DND-41 (cell line): ENCODE results near the gene SMOC2.

Source experiments
- ATAC-seq: fragments of 200-7000 bp; cut with Tn5 transposase; 3 replicates; pipeline ENCODE4 v1.9.1; 2021; ENCODE audit warnings: low read depth; ENCODE audit not compliant: insufficient read depth
- DNase-seq: peaks from one replicate; pipeline ENCODE4 v3.0.0-alpha.2; 2020
- H2AFZ ChIP-seq: 2 replicates; pipeline ENCODE4 v1.6.0; 2012; ENCODE audit warnings: low read depth, low read length
- H3K27ac ChIP-seq: 2 replicates; pipeline ENCODE4 v1.5.1; 2012; ENCODE audit warnings: low read length, inconsistent platforms
- H3K27me3 ChIP-seq: fragments of 200-600 bp; sonication (generic); 2 replicates; pipeline ENCODE4 v1.6.0; 2012; ENCODE audit warnings: low read length, mild to moderate bottlenecking, inconsistent platforms; ENCODE audit not compliant: insufficient read depth, poor library complexity
- H3K36me3 ChIP-seq: 2 replicates; pipeline ENCODE4 v1.5.1; 2012; ENCODE audit warnings: low read length, inconsistent platforms; ENCODE audit not compliant: insufficient read depth
- H3K4me1 ChIP-seq: 2 replicates; pipeline ENCODE4 v1.5.1; 2012; ENCODE audit warnings: mild to moderate bottlenecking, low read length; ENCODE audit not compliant: insufficient read depth
- H3K4me2 ChIP-seq: 2 replicates; pipeline ENCODE4 v1.6.0; 2012; ENCODE audit warnings: mild to moderate bottlenecking, moderate library complexity, low read length, inconsistent platforms; ENCODE audit not compliant: insufficient read depth
- H3K4me3 ChIP-seq, 2 experiments: fragments of 200-600 bp in 1 of 2; shearing (Covaris generic) in 1 of 2; 2 replicates each; pipeline ENCODE4 v1.5.1; 2012 to 2016; ENCODE audit warnings: inconsistent platforms in 2 of 2, low read length in 2 of 2, mild to moderate bottlenecking in 2 of 2, low read depth in 1 of 2, moderate library complexity in 1 of 2
- H3K79me2 ChIP-seq: 2 replicates; pipeline ENCODE4 v1.6.0; 2012; ENCODE audit warnings: low read length, inconsistent platforms; ENCODE audit not compliant: insufficient read depth
- H3K9ac ChIP-seq: 2 replicates; pipeline ENCODE4 v1.6.0; 2012; ENCODE audit warnings: low read depth, mild to moderate bottlenecking, inconsistent platforms, low read length, moderate library complexity
- H3K9me3 ChIP-seq: 2 replicates; pipeline ENCODE4 v1.5.1; 2012; ENCODE audit warnings: low read length, moderate library complexity, mild to moderate bottlenecking, inconsistent platforms; ENCODE audit not compliant: insufficient read depth, severe bottlenecking
- H4K20me1 ChIP-seq: 2 replicates; pipeline ENCODE4 v1.6.0; 2012; ENCODE audit warnings: low read length; ENCODE audit not compliant: insufficient read depth
- EZH2 ChIP-seq: IDR thresholded peaks from 3 replicates; pipeline ENCODE4 v1.6.1; 2012; ENCODE audit warnings: borderline replicate concordance, low read depth, mild to moderate bottlenecking, moderate library complexity, low read length, inconsistent platforms; ENCODE audit not compliant: severe bottlenecking
- TF ChIP-seq, protein P1 (sequence below): IDR thresholded peaks from 2 replicates; pipeline ENCODE4 v1.5.1; 2012; ENCODE audit warnings: borderline replicate concordance, low read length, moderate library complexity, mild to moderate bottlenecking; ENCODE audit not compliant: poor library complexity, severe bottlenecking; ENCODE audit errors: extremely low read depth

The SMOC2 gene

DNA sequence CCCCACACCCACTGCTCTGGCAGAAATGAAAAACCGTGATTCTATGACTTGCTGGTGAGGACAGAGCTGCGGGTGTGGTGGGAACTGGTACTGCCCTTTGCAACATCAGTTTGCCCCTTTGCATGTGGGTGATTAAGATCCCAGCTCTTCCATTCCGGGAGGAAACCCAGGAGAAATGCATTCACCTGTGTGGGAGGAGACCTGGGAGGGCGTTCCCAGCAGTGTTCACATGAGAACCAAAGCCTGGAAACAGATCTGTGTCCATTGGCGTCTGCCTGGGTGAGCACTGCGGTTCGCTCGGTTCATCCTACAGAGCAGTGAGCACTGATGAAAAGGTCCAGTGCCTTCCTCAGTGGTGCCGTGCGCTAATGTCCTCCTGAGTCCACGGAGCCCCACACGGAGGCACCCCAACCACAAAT is 89.7 kb downstream of the SMOC2 start:
- H3K79me2 ChIP-seq = no peaks in the 10 kb centered on the region
- no peak overlapping the region for H3K27ac ChIP-seq
- no peaks in the 10 kb centered on the region for H3K27me3 ChIP-seq
- H3K36me3 ChIP-seq = no peaks in the 10 kb centered on the region
- no peaks in the 10 kb centered on the region for H3K9me3 ChIP-seq
- no peak for TF ChIP-seq EZH2
- TF ChIP-seq, protein P1, sequence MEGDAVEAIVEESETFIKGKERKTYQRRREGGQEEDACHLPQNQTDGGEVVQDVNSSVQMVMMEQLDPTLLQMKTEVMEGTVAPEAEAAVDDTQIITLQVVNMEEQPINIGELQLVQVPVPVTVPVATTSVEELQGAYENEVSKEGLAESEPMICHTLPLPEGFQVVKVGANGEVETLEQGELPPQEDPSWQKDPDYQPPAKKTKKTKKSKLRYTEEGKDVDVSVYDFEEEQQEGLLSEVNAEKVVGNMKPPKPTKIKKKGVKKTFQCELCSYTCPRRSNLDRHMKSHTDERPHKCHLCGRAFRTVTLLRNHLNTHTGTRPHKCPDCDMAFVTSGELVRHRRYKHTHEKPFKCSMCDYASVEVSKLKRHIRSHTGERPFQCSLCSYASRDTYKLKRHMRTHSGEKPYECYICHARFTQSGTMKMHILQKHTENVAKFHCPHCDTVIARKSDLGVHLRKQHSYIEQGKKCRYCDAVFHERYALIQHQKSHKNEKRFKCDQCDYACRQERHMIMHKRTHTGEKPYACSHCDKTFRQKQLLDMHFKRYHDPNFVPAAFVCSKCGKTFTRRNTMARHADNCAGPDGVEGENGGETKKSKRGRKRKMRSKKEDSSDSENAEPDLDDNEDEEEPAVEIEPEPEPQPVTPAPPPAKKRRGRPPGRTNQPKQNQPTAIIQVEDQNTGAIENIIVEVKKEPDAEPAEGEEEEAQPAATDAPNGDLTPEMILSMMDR = no peak
- H3K4me3 ChIP-seq = no peak overlapping the region
- DNase-seq (no peak), ATAC-seq (no peak)
- no peaks in the 10 kb centered on the region for H4K20me1 ChIP-seq
- no peaks in the 10 kb centered on the region for H3K4me1 ChIP-seq
- H3K4me2 ChIP-seq = no peak overlapping the region
- H2AFZ ChIP-seq = no peak overlapping the region
- H3K9ac ChIP-seq = no peak overlapping the region

GRCh38 chr6:168532070-168532469 is 91.1 kb downstream of the SMOC2 start:
- Histone ChIP-seq H4K20me1 (no peaks in the 10 kb centered on the region), H3K4me1 (no peaks in the 10 kb centered on the region), H3K9ac (no peak overlapping the region), H3K4me2 (no peak overlapping the region), H2AFZ (no peak overlapping the region), H3K4me3 (no peak overlapping the region), H3K27me3 (no peaks in the 10 kb centered on the region), H3K27ac (no peak overlapping the region), H3K9me3 (no peaks in the 10 kb centered on the region), H3K36me3 (no peaks in the 10 kb centered on the region), H3K79me2 (no peaks in the 10 kb centered on the region)
- ATAC-seq (no peak), DNase-seq (no peak)
- TF ChIP-seq EZH2 = no peak
- TF ChIP-seq, protein P1 = no peak

GRCh38 chr6:168533414-168533813 is 92.4 kb downstream of the SMOC2 start:
- ATAC-seq (no peak), DNase-seq (no peak)
- Histone ChIP-seq H3K79me2 (no peaks in the 10 kb centered on the region), H3K36me3 (no peaks in the 10 kb centered on the region), H4K20me1 (no peaks in the 10 kb centered on the region), H3K9me3 (no peaks in the 10 kb centered on the region), H3K4me2 (no peak overlapping the region), H3K4me3 (no peak overlapping the region), H3K4me1 (no peaks in the 10 kb centered on the region), H3K27ac (no peak overlapping the region), H2AFZ (no peak overlapping the region), H3K27me3 (no peaks in the 10 kb centered on the region), H3K9ac (no peak overlapping the region)
- TF ChIP-seq, protein P1 = no peak
- no peak for TF ChIP-seq EZH2

DNA sequence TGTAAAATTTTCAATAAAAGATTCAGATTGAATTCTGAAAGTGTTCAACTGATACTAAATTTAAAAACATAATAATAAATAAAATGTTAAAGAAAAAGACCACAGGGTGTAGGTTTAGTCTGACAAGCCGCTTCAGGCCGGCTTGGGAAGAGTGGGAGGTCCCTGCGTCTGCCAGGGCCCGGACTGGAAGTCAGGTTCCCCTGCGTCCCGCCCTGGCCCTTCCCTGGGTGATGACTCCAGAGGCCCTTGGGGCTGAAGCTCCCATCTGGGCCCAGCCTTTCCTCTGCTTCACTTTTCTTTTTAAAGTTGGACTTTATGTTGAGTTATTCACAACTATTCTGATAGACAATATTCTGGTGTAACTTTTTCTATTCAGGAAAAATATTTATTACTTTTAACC is 93.3 kb downstream of the SMOC2 start:
- Histone ChIP-seq H3K4me2 (no peak overlapping the region), H3K79me2 (no peaks in the 10 kb centered on the region), H3K9ac (no peak overlapping the region), H3K9me3 (no peaks in the 10 kb centered on the region), H4K20me1 (no peaks in the 10 kb centered on the region), H3K27me3 (no peaks in the 10 kb centered on the region), H3K27ac (no peak overlapping the region), H3K4me1 (no peaks in the 10 kb centered on the region), H3K4me3 (no peak overlapping the region), H3K36me3 (no peaks in the 10 kb centered on the region), H2AFZ (no peak overlapping the region)
- DNase-seq (no peak), ATAC-seq (no peak)
- TF ChIP-seq, protein P1 = no peak
- no peak for TF ChIP-seq EZH2
